ENCODE measurements around the gene HOXC9. TPM values are rescaled to one million over a fixed set of nuclear protein-coding genes. Genes with fewer than 3 reads are reported as not detected.

Gene HOXC9
- total RNA-seq, 1 experiment from 2014 or later, result not detected

DNA sequence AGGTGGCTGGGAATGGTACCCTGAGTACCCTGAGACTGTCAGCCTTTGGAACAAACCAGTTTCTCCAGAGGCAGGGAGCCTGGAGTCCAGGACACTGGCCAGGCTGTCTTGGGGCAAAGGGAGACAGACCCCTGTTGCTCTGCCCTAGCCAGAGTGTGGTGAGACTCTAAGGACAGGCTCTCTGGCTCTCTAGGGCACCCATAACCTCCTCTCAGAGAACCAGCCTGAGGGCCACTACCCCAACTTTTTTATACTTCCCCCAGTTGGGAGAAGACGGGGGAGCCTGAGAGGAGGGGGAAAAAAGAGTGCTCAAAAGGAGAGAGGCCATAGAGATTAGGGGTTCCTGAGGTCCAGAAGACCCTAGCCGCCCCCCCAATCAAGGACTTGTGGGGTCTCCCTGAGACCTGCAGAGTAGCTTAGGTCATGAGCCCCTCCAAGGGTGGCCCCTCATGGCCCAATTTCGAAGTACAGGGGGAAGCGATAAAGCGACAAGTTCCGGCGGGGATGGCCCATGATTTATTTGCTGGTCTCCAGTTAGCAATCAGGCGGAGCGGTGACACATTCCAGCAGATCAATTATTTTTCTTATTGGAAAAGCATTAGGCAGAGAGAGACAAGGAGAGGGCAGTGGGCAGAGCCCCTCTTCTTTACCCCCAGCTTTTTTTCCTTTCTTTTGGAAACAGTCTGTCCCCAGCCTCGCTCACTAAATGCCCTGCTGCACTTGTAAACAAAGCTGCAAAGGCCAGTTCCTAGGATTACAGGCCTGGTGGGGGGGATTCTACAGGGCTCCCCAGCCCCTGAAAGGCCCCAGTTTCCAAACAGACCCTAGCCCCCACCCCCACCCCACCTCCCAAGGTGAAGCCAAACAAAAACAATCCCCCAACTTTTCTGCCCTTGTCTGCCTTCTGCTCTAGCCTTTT lies 10.4 kb downstream of the HOXC9 start:
- H2BK12ac ChIP-seq (ENCODE audit: insufficient read length, low read depth, low read length), result no peak overlapping the region
- no peaks in the 10 kb centered on the region for H3K23me2 ChIP-seq (ENCODE audit: insufficient read length, low read depth, low read length, poor library complexity, severe bottlenecking)
- no peak overlapping the region for H3K4me2 ChIP-seq (ENCODE audit: insufficient read depth, insufficient read length, low read length)
- peaks cover 0 to 2% of the 10 kb centered on the region in 2 experiments; a peak in 2 of 5 replicates for H3K9me3 Mint-ChIP-seq
- H3K14ac ChIP-seq (ENCODE audit: insufficient read depth, low read length), result no peak overlapping the region
- peaks cover 7 to 34% of the 10 kb centered on the region in 2 experiments for H3K4me1 Mint-ChIP-seq
- no peak overlapping the region for H2BK120ac ChIP-seq (ENCODE audit: low read depth, low read length, poor library complexity, severe bottlenecking)
- peaks cover 100% of the 10 kb centered on the region for H3K27me3 Mint-ChIP-seq (ENCODE audit: low read depth)
- H3K27ac ChIP-seq (ENCODE audit: insufficient read length, low read depth, low read length), result no peak overlapping the region
- no peak overlapping the region for H3K4ac ChIP-seq (ENCODE audit: low read depth, low read length)
- H3K4me3 Mint-ChIP-seq, result no peak overlapping the region; a peak in 1 of 5 replicates
- H3K18ac ChIP-seq (ENCODE audit: insufficient read length, low read depth, low read length), result no peak overlapping the region
- no peak overlapping the region for H2AFZ ChIP-seq (ENCODE audit: low read length)
- no peak for DNase-seq
- no peak overlapping the region for H4K5ac ChIP-seq (ENCODE audit: insufficient read length, low read depth, low read length)
- H3K27ac Mint-ChIP-seq, result peak overlapping the region in 1 of 3 experiments; percentile 28; a peak in 1 of 7 replicates
- H3K36me3 Mint-ChIP-seq (ENCODE audit: insufficient read depth in 1 of 3, low read depth in 3 of 3), result no peaks in the 10 kb centered on the region
- H2BK20ac ChIP-seq (ENCODE audit: low read depth, low read length, poor library complexity, severe bottlenecking), result no peak overlapping the region
- no peaks in the 10 kb centered on the region for H3K4me1 ChIP-seq (ENCODE audit: insufficient read depth, low read length)
- no peaks in the 10 kb centered on the region for H3K79me1 ChIP-seq (ENCODE audit: insufficient read depth, low read depth, low read length, poor library complexity, severe bottlenecking)
- H3T11ph ChIP-seq (ENCODE audit: low read length), result no peak overlapping the region
- WGBS (ENCODE audit: extremely low coverage, insufficient read length, low lambda C conversion rate), result no CpG with 5 or more reads among the region's 10 CpGs
- H4K8ac ChIP-seq (replicated peaks; ENCODE audit: insufficient read length, low read depth, low read length), result no peak overlapping the region
- H2BK15ac ChIP-seq (ENCODE audit: low read depth, low read length), result no peak overlapping the region
- no peaks in the 10 kb centered on the region for H4K20me1 ChIP-seq (ENCODE audit: control insufficient read depth, insufficient read depth, insufficient read length)
- H3K23ac ChIP-seq (ENCODE audit: insufficient read length, low read depth, low read length), result no peak overlapping the region
- H3K9ac ChIP-seq (ENCODE audit: extremely low read depth, insufficient read length, low read length), result no peak overlapping the region
- H3K9me3 ChIP-seq (ENCODE audit: control insufficient read depth, low read depth, low read length), result no peaks in the 10 kb centered on the region
- TF ChIP-seq, protein P1, sequence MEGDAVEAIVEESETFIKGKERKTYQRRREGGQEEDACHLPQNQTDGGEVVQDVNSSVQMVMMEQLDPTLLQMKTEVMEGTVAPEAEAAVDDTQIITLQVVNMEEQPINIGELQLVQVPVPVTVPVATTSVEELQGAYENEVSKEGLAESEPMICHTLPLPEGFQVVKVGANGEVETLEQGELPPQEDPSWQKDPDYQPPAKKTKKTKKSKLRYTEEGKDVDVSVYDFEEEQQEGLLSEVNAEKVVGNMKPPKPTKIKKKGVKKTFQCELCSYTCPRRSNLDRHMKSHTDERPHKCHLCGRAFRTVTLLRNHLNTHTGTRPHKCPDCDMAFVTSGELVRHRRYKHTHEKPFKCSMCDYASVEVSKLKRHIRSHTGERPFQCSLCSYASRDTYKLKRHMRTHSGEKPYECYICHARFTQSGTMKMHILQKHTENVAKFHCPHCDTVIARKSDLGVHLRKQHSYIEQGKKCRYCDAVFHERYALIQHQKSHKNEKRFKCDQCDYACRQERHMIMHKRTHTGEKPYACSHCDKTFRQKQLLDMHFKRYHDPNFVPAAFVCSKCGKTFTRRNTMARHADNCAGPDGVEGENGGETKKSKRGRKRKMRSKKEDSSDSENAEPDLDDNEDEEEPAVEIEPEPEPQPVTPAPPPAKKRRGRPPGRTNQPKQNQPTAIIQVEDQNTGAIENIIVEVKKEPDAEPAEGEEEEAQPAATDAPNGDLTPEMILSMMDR (conservative IDR thresholded peaks at IDR 0.05), result no peak
- H2BK5ac ChIP-seq (ENCODE audit: insufficient read length, low read length), result no peak overlapping the region
- H3K27me3 ChIP-seq (ENCODE audit: insufficient read depth, low read length), result peaks cover 93% of the 10 kb centered on the region
- H4K91ac ChIP-seq (ENCODE audit: insufficient read length, low read depth, low read length), result no peak overlapping the region
- no peak overlapping the region for H3K56ac ChIP-seq (ENCODE audit: insufficient read length, low read depth, low read length)
- no peak overlapping the region for H2AK5ac ChIP-seq (ENCODE audit: insufficient read length, low read length)
- H3K79me2 ChIP-seq (ENCODE audit: insufficient read depth, low read length), result no peaks in the 10 kb centered on the region
